ENCODE data around the gene ULBP3. TPM values are rescaled to one million over a fixed set of nuclear protein-coding genes. Genes with fewer than 3 reads are reported as not detected.
A peak's percentile ranks its signal among the peaks of the same experiment; 100 is the strongest.

ULBP3 gene
- total and polyA plus RNA-seq, 2 of the 13 experiments (the other 11 are each of a cell fraction or from before 2014, with no cell fraction given), result 0.42 to 0.48 TPM

DNA sequence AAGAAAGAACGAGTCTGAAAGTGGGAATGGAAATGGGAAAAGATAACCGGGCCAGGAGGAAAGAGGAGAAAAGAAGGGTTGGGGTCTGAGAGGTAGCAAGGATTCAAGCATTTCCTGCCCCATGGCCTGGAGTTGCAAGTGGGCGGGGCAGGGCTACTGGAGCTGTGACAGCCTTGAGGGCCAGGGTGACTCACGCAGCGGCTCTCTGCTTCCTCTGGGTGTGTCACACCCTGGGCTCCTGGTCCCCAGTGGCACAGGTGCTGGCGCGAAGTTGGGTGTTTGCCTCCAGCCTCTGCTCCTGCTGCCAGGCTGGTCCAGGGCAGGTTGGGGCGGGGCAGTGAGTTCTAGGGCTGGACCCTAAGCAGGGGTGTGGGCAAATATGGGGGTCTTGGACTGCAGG lies 3.3 kb upstream of the ULBP3 start (continued):
- TF ChIP-seq ZNF577 (CRISPR knock-in tag; IDR thresholded peaks at IDR 0.05; ENCODE audit: borderline replicate concordance, low read depth) (no peak), GABPB1 (CRISPR knock-in tag; IDR thresholded peaks at IDR 0.05) (peak; percentile 40; the same call in 1 of the 2 replicates), MLLT10 (CRISPR knock-in tag; IDR thresholded peaks at IDR 0.05) (no peak), RXRA (CRISPR knock-in tag; IDR thresholded peaks at IDR 0.05) (0 out of 2 replicates have a peak, but pooled peaks have one; percentile 24), FOXK2 (IDR thresholded peaks at IDR 0.05) (no peak), NR3C1 (CRISPR knock-in tag; IDR thresholded peaks at IDR 0.05) (no peak), SRY (CRISPR knock-in tag; IDR thresholded peaks at IDR 0.05) (no peak)
- TF ChIP-seq, protein P1, sequence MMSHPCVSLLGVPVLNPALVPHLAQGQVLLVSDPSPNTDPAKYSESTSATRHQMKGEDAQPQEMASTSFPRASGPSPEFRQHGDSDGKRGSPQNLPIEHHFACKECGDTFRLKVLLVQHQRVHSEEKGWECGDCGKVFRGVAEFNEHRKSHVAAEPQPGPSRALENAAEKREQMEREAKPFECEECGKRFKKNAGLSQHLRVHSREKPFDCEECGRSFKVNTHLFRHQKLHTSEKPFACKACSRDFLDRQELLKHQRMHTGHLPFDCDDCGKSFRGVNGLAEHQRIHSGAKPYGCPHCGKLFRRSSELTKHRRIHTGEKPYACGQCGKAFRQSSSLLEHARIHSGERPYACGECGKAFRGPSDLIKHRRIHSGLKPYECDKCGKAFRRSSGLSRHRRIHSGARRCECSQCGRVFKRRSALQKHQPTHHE (CRISPR knock-in tag; IDR thresholded peaks at IDR 0.05; ENCODE audit: borderline replicate concordance), result no peak
- TF ChIP-seq, protein P2, sequence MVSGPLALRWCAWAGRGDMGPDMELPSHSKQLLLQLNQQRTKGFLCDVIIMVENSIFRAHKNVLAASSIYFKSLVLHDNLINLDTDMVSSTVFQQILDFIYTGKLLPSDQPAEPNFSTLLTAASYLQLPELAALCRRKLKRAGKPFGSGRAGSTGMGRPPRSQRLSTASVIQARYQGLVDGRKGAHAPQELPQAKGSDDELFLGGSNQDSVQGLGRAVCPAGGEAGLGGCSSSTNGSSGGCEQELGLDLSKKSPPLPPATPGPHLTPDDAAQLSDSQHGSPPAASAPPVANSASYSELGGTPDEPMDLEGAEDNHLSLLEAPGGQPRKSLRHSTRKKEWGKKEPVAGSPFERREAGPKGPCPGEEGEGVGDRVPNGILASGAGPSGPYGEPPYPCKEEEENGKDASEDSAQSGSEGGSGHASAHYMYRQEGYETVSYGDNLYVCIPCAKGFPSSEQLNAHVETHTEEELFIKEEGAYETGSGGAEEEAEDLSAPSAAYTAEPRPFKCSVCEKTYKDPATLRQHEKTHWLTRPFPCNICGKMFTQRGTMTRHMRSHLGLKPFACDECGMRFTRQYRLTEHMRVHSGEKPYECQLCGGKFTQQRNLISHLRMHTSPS (CRISPR knock-in tag; IDR thresholded peaks at IDR 0.05; ENCODE audit: low read depth), result 0 out of 2 replicates have a peak, but pooled peaks have one; percentile 23
- TF ChIP-seq, protein P3, sequence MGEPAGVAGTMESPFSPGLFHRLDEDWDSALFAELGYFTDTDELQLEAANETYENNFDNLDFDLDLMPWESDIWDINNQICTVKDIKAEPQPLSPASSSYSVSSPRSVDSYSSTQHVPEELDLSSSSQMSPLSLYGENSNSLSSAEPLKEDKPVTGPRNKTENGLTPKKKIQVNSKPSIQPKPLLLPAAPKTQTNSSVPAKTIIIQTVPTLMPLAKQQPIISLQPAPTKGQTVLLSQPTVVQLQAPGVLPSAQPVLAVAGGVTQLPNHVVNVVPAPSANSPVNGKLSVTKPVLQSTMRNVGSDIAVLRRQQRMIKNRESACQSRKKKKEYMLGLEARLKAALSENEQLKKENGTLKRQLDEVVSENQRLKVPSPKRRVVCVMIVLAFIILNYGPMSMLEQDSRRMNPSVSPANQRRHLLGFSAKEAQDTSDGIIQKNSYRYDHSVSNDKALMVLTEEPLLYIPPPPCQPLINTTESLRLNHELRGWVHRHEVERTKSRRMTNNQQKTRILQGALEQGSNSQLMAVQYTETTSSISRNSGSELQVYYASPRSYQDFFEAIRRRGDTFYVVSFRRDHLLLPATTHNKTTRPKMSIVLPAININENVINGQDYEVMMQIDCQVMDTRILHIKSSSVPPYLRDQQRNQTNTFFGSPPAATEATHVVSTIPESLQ (CRISPR knock-in tag; conservative IDR thresholded peaks at IDR 0.05), result no peak
